Activated CD4-positive, CD25-positive, alpha-beta regulatory T cell treated with anti-CD3 and anti-CD28 coated beads, Interleukin-2, amount 50 U/mL, for 24 hours (primary cell): Measurements from ENCODE around the gene NBEAL1.
A peak's percentile ranks its signal among the peaks of the same experiment; 100 is the strongest.
"Not testable (repeated sequence)": the region's sequence is repeated elsewhere in the genome, so short reads cannot be mapped to it uniquely, and the experiment has no call there.

ENCODE experiments used
- ATAC-seq, 2 donors: fragments of 150-1000 bp; cut with Tn5 transposase; one replicate each; pipeline ENCODE4 v1.10.0; 2021; ENCODE audit warnings: mild to moderate bottlenecking in 1 of 2, moderate library complexity in 1 of 2

Gene NBEAL1

DNA sequence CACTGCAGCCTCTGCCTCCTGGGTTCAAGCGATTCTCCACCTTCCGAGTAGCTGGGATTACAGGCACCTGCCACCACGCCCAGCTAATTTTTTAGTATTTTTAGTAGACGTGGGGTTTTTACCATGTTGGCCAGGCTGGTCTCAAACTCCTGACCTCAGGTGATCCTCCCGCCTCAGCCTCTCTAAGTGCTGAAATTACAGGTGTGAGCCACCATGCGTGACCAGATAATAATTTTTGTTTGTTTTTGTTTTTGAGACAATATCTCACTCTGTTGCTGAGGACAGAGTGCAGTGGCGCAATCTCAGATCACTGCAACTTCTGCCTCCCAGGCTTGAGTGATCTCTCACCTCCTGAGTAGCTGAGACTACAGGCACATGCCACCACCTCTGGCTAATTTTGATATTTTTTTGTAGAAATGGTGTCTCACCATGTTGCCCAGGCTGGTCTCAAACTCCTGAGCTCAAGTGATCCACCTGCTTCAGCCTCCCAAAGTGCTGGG lies 100.6 kb downstream of the NBEAL1 start:
- not testable (repeated sequence) for ATAC-seq

DNA sequence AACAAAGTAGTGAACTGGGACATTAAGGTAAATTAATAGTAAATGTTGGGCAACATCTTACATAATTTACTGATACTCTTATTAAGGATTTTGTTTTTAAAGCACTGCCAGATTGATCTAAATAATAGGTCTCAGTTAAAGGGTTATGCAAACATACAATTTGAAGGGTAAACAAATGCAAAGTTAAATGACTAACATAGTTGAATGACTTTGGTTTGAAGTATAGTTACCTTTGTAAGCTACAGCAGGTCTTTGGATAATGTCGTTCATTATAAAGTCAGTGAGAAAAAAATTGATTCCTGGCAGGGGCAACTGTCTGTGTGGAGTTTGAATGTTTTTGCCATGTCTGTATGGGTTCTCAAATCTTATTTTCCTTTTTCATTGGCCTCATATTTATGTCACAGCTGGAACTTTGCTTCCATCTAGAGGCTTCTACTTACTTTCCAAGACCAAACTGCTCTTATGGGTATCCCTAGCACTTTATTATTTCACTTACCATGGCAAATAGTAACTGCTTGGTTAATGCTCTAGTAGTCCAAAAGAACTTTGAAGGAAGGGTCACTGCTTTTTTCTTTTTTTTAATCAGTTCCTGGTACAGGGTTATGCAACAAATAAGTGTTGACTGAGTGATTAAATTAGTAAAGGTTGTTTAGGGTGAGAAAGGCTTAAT lies 107.8 kb downstream of the NBEAL1 start:
- ATAC-seq: no peak

DNA sequence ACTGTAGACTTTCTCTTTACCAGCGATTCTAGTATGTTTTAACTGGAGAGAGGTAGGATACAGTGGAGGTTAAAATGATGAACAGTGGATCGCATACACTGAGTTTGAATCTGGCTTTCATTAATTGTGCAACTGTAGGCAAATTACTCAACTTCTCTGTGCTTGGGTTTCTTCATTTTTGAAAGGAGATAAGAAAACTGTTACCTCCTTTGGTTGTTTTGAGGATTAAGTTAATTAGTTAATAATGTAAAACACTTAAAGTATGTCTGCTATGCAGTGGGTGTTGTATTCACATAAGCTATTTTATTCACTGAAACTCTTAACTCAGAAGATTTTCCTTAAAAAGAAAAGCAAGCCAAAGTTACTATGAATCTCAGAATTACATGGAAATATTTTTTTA lies 112.3 kb downstream of the NBEAL1 start:
- no peak for ATAC-seq

DNA sequence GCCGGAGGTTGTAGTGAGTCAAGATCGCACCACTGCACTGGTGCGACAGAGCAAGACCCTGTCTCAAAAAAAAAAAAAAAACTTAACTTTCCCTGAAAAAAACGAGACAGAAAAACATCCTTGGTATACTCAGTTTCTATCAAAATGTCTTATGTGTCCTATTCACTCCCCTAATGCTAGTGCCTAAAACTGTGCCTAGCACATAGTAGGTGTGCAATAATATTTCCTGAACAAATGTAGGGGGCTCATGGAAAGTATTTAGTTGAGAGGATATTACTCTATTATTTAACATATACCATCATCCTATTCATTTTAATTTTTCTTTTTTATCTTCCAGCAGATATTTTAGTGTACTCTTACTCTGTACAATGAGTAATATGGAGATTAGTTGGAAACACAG lies 120.4 kb downstream of the NBEAL1 start:
- ATAC-seq: no peak

DNA sequence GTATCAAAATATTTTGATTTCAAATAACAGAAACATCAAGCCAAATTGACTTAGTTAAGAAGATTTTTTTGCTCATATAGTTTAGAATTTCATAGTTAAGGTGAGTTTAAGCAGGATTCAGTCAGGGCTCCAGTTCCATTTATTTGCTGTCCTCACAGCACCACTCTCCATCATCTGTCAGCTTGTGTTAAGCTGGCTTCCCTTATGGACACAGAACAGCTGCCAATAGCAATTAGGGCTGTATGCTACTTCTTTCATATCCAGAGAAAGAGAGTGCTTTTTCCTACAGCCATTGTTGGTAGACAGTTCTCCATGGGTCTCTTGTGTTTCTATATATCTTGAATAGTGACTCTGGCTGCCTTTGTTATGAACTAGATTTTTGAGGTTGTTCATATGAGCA lies 128.7 kb downstream of the NBEAL1 start:
- no peak for ATAC-seq

DNA sequence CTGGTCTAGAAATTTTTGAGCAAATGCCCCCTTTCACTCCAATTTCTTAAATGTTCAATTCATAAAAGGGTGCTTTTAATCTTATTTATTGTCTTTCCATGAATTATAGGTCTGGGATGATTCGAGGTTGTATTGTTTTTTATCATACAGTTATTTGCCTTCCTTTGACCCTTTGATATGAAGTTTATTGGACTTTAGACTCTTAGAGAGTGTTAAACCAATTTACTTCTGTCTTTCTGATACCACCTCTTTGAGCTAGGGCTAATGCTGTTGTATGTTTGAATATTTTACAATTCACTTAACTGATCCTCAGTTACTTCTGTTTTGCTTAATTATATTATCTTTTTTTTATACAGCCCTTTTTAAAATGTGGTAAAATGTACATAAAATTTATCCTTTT lies 134.5 kb downstream of the NBEAL1 start:
- ATAC-seq: no peak

DNA sequence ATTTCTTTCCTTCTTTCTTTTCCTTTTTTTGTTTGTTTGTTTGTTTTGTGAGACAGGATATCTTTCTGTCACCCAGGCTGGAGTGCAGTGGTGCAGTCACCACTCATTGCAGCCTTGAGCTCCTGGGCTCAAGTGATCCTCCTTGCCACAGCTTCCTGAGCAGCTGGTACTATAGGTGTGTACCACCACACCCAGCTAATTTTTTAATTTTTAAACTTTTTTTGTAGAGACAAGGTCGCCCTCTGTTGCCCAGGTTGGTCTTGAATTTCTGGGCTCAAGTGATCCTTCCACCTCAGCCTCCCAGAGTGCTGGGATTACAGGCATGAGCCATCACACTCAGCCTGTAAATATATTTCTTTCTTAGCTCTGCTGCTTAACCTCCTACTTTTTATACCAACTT lies 140.7 kb downstream of the NBEAL1 start:
- ATAC-seq: no peak

DNA sequence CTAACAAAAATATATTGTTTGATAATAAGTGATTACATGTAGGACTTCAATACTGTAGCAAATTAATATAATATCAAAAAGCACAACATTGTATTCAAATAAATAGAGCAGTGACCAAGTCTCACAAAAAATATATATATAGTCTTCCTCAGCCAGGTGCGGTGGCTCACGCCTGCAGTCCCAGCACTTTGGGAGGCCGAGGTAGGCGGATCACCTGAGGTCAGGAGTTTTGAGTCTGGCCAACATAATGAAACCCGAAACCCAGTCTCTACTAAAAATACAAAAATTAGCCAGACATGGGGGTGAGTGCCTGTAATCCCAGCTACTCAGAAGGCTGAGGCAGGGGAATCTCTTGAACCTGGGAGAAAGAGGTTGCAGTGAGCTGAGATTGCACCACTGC lies 148.0 kb downstream of the NBEAL1 start:
- ATAC-seq: not testable (repeated sequence)

DNA sequence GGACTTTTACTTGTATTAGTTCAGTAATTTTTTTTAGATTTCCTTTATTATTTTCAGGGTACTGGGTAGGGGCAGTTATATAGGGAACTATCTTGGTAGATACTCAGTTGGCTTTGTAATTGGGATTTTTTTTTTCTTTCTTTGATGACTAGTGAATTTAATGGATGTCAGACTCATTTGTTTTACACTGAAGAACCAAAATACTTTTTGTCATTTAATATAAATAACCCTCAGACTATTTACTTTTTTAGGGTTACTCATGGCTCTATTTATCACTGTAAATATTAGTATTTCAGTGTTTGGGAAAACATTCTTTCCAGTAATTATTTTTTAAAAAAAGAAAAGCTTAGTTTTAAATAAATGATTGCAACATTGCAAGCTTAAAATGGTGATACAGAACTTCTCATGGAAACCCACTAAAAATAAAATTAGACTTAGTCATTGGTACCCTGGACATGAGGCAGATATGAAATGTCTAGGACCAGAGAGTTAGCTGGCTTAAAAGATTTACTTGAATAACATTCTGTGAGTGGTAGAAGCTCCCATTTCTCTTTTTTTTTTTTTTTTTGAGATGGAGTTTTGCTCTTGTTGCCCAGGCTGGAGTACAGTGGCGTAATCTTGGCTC lies 149.7 kb downstream of the NBEAL1 start:
- no peak for ATAC-seq

DNA sequence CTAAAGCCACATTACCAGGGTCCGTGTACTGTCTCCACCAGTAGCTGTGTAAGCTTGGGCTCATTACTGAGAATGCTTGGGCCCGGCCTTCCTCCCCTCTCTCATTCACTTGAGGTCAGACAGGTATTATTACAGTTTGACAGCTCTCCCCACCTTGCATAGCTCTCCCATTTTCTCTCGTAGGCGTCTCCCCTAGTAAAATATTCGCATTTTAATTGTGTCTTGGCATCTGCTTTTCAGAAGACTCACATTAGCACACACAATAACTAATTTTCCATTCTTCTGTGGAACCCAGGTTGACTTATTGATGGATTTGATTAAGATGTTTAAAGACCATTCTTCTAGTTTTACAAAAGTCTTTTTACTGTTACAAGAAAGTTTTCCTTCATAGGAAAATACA lies 153.1 kb downstream of the NBEAL1 start:
- ATAC-seq: no peak

DNA sequence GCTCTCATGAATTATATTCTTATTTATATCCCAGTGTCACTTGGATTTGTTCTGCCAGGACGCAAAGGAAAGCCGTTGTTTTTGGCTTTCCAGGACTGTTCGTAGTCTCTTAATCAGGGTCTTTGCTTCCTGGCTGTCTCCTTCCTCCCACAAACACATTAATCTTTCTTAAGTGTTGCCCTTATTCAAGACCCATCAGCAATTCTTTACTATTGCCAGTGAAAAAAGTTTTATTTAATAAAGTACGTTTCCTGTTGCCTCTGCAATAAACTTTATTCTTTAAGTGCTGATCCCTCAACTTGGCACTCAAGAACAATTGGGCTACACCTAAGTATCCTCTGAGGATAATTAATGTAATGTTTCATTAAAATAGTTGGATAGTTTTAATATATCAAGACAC lies 155.8 kb downstream of the NBEAL1 start:
- no peak for ATAC-seq

DNA sequence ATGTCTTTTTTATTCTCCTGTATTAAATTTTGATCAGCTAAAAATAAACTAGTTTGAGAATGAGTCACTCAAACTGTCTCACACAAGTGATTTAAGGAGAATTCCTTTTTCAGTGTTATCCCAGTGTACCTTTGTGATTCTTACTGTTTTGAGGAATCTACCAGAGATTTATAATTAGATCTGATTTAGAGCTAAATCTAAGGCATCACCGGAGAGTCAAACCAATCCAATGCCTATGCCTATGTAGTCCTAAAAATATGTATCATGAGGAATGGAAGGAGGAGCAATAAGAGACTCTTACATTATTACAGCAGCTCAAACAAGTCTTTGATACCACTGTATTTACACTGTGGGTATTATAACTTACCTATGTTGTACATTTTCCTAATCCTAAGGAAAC lies 160.7 kb downstream of the NBEAL1 start:
- no peak for ATAC-seq

DNA sequence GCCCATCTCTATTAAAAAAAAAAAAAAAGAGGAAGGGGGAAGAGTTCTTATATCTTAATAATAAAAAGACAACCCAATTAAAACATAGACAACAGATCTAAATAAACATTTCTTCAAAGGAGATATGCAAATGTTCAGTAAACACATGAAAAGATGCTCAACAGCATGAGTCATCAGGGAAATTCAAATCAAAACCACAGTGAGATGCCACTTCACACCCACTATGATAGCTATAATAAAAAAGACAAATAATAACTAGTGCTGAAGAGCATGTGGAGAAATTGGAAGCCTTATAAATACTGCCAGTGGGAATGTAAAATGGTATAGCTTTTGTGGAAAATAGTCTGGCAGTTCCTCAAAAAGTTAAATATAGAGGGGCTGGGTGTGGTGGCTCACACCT lies 162.7 kb downstream of the NBEAL1 start:
- peak; percentile 56 to 64 for ATAC-seq

DNA sequence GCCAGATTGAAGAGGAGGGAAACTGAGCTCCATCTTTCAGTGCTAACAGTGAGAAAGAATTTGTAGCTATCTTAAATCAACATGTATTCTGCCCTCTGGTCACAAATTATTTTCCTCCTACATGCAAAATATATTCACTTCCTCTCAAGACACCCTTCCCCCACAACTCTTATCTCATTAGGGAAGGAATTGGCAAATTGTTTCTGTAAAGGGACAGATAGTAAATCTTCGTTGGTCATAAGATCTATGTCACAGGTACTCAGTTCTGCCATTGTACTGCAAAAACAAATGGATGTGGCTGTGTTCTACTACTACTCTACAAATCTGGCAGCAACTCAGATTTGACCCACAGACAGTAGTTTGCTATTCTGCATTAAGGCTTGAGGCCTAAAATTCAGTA lies 171.2 kb downstream of the NBEAL1 start:
- no peak for ATAC-seq

DNA sequence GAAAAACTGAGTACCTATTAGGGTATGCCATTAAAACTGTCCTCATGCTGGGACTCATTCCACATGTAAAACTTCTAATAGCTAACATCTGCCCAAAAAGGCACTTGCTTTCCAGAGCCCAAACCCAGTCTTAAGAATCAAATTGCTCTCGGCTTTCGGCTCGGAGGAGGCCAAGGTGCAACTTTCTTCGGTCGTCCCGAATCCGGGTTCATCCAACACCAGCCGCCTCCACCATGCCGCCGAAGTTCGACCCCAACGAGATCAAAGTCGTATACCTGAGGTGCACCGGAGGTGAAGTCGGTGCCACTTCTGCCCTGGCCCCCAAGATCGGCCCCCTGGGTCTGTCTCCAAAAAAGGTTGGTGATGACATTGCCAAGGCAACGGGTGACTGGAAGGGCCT lies 175.9 kb downstream of the NBEAL1 start:
- ATAC-seq: not testable (repeated sequence)

DNA sequence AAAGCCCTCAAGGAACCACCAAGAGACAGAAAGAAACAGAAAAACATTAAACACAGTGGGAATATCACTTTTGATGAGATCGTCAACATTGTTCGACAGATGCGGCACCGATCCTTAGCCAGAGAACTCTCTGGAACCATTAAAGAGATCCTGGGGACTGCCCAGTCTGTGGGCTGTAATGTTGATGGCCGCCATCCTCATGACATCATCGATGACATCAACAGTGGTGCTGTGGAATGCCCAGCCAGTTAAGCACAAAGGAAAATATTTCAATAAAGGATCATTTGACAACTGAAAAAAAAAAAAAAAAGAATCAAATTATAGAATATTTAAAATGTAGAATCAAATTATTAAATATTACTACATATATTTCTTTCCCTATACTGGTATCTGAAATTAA lies 176.4 kb downstream of the NBEAL1 start:
- ATAC-seq: not testable (repeated sequence)

DNA sequence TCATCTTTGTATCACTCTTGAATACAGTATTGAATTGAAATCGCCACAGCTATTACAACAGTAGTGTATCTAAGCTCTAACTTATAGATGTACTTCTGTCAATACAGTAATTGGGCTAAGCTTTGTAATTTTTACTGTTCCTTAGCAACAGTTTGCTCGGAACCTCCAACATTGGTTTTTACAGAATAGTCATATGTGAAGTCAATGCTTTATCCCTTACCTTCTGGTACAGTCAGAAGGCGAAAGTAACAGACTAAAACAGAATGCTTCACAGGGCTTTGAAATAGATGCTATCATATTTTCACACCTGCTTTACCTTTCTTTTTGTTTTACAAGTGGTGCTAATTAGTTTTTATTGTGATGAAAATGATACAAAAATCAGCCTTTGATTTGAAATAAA lies 177.3 kb downstream of the NBEAL1 start:
- peak in 1 of 2 donors; percentile 48 for ATAC-seq

DNA sequence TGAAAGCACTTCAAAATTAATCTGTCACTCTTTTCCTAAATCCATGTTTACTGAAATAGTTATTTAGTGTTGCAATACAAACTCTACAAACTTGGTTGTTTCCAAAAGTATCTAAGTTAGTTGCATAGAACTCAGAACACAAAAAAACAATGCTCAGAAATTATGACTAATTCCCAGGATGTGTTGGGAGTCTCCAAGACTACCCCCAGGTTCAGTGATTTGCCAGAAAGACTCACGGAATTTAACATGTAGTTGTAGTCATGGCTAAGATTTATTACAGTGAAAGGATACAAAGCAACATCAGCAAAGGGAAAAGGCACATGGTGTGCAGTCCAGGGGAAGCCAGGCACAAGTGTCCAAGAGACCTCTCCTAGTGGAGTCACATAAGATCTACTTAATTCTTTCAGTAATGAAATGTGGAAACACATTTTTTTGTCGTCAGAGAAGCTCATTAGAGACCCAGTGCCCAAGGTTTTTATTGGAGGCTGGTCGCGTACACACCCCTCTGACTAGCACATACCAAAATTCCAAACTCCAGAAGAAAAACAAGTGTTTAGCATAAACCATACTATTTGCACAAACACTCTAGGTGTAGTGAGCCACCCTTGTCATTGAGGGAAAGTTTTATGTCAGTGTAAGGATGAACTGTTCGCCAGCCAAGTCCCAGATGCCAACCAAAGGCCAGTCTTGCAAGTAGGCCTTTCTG lies 180.8 kb downstream of the NBEAL1 start:
- no peak for ATAC-seq

DNA sequence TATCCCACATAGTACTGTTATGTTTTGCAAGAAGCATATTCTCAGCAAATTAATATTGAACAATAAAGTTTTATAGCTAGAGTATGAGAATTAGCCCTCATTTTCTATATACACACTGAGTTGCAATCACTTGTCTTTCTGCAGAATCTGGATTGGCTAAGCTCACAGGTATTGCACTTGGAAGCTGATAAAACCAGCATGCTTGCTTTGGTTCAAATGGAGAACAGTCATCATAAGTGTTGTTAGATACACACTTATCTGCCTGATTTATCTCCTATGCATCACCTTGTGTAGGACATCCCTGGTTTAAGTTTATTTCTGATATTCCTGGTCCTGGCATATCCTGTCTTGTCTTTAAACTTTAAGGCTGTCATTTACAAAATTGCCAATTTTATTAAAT lies 186.2 kb downstream of the NBEAL1 start:
- ATAC-seq: no peak

DNA sequence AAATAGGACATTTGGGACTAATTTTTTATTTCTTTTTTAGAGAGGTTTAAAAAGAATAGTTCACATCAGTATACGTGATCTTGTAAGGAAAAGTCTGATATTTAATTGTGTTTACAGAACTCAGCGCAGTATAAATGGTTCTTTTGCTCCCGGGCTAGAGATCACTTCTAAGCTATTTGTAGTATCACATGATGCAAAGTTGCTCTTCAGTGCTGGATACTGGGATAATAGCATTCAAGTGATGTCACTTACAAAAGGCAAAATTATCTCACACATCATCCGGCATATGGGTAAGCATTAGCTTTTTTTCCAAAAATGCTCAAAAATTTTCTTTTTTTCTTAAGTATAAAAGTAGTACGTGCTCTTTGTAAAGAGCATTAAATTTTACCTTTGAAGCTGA lies 186.8 kb downstream of the NBEAL1 start:
- ATAC-seq: no peak

DNA sequence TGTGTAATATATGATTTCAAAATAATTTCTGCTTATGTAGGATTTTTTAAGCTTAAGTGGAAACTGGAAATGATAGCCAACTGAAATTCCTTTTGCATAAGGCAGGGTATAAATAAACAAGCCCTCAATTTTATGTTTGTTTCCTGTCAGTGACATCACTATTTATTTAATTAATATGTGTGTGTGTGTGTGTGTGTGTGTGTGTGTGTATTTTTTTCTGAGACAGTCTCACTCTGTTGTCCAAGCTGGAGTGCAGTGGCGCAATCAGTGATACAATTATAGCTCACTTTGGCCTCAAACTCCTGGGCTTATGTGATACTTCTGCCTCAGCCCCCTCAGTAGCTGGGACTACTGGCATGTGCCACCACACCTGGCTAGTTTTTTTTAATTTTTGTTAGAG lies 194.9 kb downstream of the NBEAL1 start:
- no peak for ATAC-seq

DNA sequence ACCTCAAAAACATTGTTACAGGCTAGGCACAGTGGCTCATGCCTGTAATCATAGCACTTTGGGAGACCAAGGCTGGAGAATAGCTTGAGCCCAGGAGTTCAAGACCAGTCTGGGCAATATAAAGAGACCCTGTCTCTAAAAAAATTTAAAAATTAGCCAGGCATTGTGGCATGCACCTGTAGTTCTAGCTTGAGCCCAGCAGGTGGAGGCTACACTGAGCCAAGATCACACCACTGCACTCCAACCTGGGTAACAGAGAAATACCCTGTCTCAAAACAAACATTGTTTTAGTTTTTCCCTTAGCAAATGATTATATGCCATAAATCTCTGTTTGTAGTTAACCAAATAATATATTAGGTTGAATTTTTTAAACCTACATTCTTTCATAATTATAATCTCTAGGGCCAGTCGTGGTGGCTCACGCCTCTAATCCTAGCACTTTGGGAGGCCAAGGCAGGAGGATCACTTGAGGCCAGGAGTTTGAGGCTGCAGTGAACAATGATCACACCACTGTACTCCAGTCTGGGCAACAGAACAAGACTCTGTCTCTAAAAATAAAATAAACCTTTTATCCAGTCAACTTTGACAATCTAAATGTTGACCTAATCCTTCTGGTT lies 210.9 kb downstream of the NBEAL1 start:
- peak; percentile 46 to 56 for ATAC-seq

DNA sequence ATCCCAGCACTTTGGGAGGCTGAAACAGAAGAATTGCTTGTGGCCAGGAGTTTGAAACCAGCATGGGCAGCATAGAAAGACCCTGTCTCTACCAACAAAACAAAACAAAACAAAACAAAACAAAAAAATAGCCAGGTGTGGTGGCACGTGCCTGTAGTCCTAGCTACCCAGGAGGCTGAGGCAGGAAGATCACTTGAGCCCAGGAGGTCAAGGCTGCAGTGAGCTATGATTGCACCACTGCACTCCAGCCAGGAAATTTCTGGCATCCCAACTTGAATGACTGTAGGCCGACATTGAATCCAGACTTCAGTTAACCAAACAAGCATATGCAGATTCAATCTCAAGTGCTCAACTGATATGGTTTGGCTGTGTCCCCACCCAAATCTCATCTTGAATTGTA lies 215.0 kb downstream of the NBEAL1 start:
- not testable (repeated sequence) for ATAC-seq
